Epithelial cell of esophagus (primary cell): ENCODE measurements around the gene ALKBH5.
A peak's percentile ranks its signal among the peaks of the same experiment; 100 is the strongest.

ENCODE experiments used
- DNase-seq: peaks from one replicate; pipeline ENCODE4 v3.0.0; 2010; ENCODE audit warnings: low read depth
- H3K4me3 ChIP-seq: 2 replicates; pipeline ENCODE4 v1.5.1; 2011; ENCODE audit warnings: mild to moderate bottlenecking, low read length, control low read depth
- CTCF ChIP-seq: IDR thresholded peaks from 2 replicates; pipeline ENCODE4 v1.5.1; 2011; ENCODE audit warnings: low read depth, mild to moderate bottlenecking, low read length, control low read depth, inconsistent platforms; ENCODE audit not compliant: insufficient read depth; ENCODE audit errors: missing control alignments

The ALKBH5 gene

GRCh38 chr17:18179196-18179595, 4.4 kb upstream of the ALKBH5 start:
- no peak for DNase-seq
- no peak for TF ChIP-seq CTCF
- H3K4me3 ChIP-seq, result no peak overlapping the region

GRCh38 chr17:18179804-18180203, 3.8 kb upstream of the ALKBH5 start:
- DNase-seq, result no peak
- TF ChIP-seq CTCF, result no peak
- no peak overlapping the region for H3K4me3 ChIP-seq

GRCh38 chr17:18181358-18181757, 2.3 kb upstream of the ALKBH5 start:
- no peak overlapping the region for H3K4me3 ChIP-seq
- no peak for TF ChIP-seq CTCF
- DNase-seq, result peak; percentile 68

- DNase-seq, result no peak
- TF ChIP-seq CTCF, result no peak
- H3K4me3 ChIP-seq, result peak overlapping the region; percentile 77
These were observed 1.3 kb upstream of the ALKBH5 start for GRCh38 chr17:18182110-18182977.

- peak overlapping the region; percentile 77 for H3K4me3 ChIP-seq
- peak; percentile 78 for DNase-seq
- TF ChIP-seq CTCF, result no peak
These were observed 672 bp upstream of the ALKBH5 start for GRCh38 chr17:18182978-18183333.

- no peak for TF ChIP-seq CTCF
- peak; percentile 41 for DNase-seq
These were observed 759 bp downstream of the ALKBH5 start for GRCh38 chr17:18184143-18185031.

More at GRCh38 chr17:18184143-18185031, 759 bp downstream of the ALKBH5 start:
- H3K4me3 ChIP-seq, result peak overlapping the region; percentile 79
